DND-41 (cell line): Measurements from ENCODE around the gene ATP1B1.
A peak's percentile ranks its signal among the peaks of the same experiment; 100 is the strongest.

Experiments used
- ATAC-seq: fragments of 200-7000 bp; cut with Tn5 transposase; 3 replicates; pipeline ENCODE4 v1.9.1; 2021; ENCODE audit warnings: low read depth; ENCODE audit not compliant: insufficient read depth
- DNase-seq: peaks from one replicate; pipeline ENCODE4 v3.0.0-alpha.2; 2020
- H2AFZ ChIP-seq: 2 replicates; pipeline ENCODE4 v1.6.0; 2012; ENCODE audit warnings: low read depth, low read length
- H3K27ac ChIP-seq: 2 replicates; pipeline ENCODE4 v1.5.1; 2012; ENCODE audit warnings: low read length, inconsistent platforms
- H3K27me3 ChIP-seq: fragments of 200-600 bp; sonication (generic); 2 replicates; pipeline ENCODE4 v1.6.0; 2012; ENCODE audit warnings: low read length, mild to moderate bottlenecking, inconsistent platforms; ENCODE audit not compliant: insufficient read depth, poor library complexity
- H3K36me3 ChIP-seq: 2 replicates; pipeline ENCODE4 v1.5.1; 2012; ENCODE audit warnings: low read length, inconsistent platforms; ENCODE audit not compliant: insufficient read depth
- H3K4me1 ChIP-seq: 2 replicates; pipeline ENCODE4 v1.5.1; 2012; ENCODE audit warnings: mild to moderate bottlenecking, low read length; ENCODE audit not compliant: insufficient read depth
- H3K4me2 ChIP-seq: 2 replicates; pipeline ENCODE4 v1.6.0; 2012; ENCODE audit warnings: mild to moderate bottlenecking, moderate library complexity, low read length, inconsistent platforms; ENCODE audit not compliant: insufficient read depth
- H3K4me3 ChIP-seq, 2 experiments: fragments of 200-600 bp in 1 of 2; shearing (Covaris generic) in 1 of 2; 2 replicates each; pipeline ENCODE4 v1.5.1; 2012 to 2016; ENCODE audit warnings: inconsistent platforms in 2 of 2, low read length in 2 of 2, mild to moderate bottlenecking in 2 of 2, low read depth in 1 of 2, moderate library complexity in 1 of 2
- H3K79me2 ChIP-seq: 2 replicates; pipeline ENCODE4 v1.6.0; 2012; ENCODE audit warnings: low read length, inconsistent platforms; ENCODE audit not compliant: insufficient read depth
- H3K9ac ChIP-seq: 2 replicates; pipeline ENCODE4 v1.6.0; 2012; ENCODE audit warnings: low read depth, mild to moderate bottlenecking, inconsistent platforms, low read length, moderate library complexity
- H3K9me3 ChIP-seq: 2 replicates; pipeline ENCODE4 v1.5.1; 2012; ENCODE audit warnings: low read length, moderate library complexity, mild to moderate bottlenecking, inconsistent platforms; ENCODE audit not compliant: insufficient read depth, severe bottlenecking
- H4K20me1 ChIP-seq: 2 replicates; pipeline ENCODE4 v1.6.0; 2012; ENCODE audit warnings: low read length; ENCODE audit not compliant: insufficient read depth
- EZH2 ChIP-seq: IDR thresholded peaks from 3 replicates; pipeline ENCODE4 v1.6.1; 2012; ENCODE audit warnings: borderline replicate concordance, low read depth, mild to moderate bottlenecking, moderate library complexity, low read length, inconsistent platforms; ENCODE audit not compliant: severe bottlenecking
- TF ChIP-seq, protein P1 (sequence below): IDR thresholded peaks from 2 replicates; pipeline ENCODE4 v1.5.1; 2012; ENCODE audit warnings: borderline replicate concordance, low read length, moderate library complexity, mild to moderate bottlenecking; ENCODE audit not compliant: poor library complexity, severe bottlenecking; ENCODE audit errors: extremely low read depth

Gene ATP1B1

DNA sequence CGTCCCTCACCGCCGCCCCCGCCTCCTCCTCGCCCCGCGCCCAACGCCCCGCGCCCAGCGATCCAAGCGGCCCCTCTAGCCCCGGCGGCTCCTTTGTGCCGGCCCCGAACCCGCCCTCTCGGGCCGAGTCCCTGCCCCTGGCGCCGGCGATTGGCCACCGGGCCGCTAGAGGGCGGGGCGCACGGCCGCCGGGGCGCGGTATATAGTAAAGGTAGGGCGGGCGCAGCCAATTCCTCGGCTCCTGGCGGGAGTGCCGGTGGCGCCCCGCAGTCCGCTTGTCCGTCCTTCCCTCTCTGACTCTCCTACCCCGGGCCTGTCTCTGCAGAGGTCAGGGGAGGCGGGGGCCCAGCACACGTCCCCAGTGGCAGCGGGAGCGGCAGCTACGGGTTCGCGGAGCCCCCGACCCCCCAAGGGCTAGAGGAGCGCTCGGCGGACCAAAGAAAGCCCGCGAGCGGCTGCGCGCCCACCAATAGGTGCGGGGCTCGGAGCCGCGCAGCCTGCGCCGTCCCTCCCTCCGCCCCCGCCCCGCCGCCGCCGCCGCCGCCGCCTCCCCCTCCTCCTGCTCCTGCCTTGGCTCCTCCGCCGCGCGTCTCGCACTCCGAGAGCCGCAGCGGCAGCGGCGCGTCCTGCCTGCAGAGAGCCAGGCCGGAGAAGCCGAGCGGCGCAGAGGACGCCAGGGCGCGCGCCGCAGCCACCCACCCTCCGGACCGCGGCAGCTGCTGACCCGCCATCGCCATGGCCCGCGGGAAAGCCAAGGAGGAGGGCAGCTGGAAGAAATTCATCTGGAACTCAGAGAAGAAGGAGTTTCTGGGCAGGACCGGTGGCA is at the start of gene ATP1B1:
Gene ATP1B1, plus strand, starts transcription at position 596 of the 826 bp plus-strand sequence. Its CDS starts 140 bp downstream, at position 736.
- ATAC-seq (peak; percentile 88), DNase-seq (peak; percentile 84)
- no peaks in the 10 kb centered on the region for H3K9me3 ChIP-seq
- H3K79me2 ChIP-seq, result peaks cover 15% of the 10 kb centered on the region
- H4K20me1 ChIP-seq, result no peaks in the 10 kb centered on the region
- H3K27me3 ChIP-seq, result peaks cover 29% of the 10 kb centered on the region
- TF ChIP-seq, protein P1, sequence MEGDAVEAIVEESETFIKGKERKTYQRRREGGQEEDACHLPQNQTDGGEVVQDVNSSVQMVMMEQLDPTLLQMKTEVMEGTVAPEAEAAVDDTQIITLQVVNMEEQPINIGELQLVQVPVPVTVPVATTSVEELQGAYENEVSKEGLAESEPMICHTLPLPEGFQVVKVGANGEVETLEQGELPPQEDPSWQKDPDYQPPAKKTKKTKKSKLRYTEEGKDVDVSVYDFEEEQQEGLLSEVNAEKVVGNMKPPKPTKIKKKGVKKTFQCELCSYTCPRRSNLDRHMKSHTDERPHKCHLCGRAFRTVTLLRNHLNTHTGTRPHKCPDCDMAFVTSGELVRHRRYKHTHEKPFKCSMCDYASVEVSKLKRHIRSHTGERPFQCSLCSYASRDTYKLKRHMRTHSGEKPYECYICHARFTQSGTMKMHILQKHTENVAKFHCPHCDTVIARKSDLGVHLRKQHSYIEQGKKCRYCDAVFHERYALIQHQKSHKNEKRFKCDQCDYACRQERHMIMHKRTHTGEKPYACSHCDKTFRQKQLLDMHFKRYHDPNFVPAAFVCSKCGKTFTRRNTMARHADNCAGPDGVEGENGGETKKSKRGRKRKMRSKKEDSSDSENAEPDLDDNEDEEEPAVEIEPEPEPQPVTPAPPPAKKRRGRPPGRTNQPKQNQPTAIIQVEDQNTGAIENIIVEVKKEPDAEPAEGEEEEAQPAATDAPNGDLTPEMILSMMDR, result peak; percentile 42
- TF ChIP-seq EZH2, result no peak
- H3K4me1 ChIP-seq, result peaks cover 47% of the 10 kb centered on the region
- H3K36me3 ChIP-seq, result no peaks in the 10 kb centered on the region
- H3K27ac ChIP-seq, result peak within 1 kb of the TSS; percentile 73
- H3K4me3 ChIP-seq, result peak within 1 kb of the TSS; percentile 62 to 76
- peak within 1 kb of the TSS; percentile 84 for H2AFZ ChIP-seq
- peak within 1 kb of the TSS; percentile 84 for H3K4me2 ChIP-seq
- H3K9ac ChIP-seq, result peak within 1 kb of the TSS; percentile 79

DNA sequence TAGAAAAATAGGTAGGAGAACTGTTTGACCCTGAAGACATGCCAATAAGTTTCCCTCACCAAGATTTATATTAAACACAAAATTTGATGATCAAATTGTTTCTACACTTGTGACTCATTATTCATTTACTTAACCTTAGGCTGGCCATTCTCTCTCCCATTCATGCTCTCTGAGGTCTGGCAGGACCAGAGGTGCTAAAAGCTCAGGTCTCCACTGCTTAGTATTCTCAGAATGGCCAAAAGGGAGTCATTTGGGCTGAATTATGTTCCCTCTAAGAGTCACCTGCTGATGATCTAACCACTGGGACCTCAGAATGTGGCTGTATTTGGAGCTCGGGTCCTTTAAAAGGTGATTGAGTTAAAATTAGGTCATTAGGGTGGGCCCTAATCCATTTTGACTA is 47.1 kb upstream of the ATP1B1 start:
- Histone ChIP-seq H3K27ac (no peak overlapping the region), H3K4me1 (no peaks in the 10 kb centered on the region), H2AFZ (no peak overlapping the region), H3K27me3 (no peaks in the 10 kb centered on the region), H3K36me3 (no peaks in the 10 kb centered on the region), H3K9me3 (no peaks in the 10 kb centered on the region), H3K9ac (no peak overlapping the region), H4K20me1 (no peaks in the 10 kb centered on the region), H3K4me3 (no peak overlapping the region), H3K4me2 (no peak overlapping the region), H3K79me2 (no peaks in the 10 kb centered on the region)
- no peak for ATAC-seq
- TF ChIP-seq, protein P1, result no peak
- TF ChIP-seq EZH2, result no peak
- no peak for DNase-seq

DNA sequence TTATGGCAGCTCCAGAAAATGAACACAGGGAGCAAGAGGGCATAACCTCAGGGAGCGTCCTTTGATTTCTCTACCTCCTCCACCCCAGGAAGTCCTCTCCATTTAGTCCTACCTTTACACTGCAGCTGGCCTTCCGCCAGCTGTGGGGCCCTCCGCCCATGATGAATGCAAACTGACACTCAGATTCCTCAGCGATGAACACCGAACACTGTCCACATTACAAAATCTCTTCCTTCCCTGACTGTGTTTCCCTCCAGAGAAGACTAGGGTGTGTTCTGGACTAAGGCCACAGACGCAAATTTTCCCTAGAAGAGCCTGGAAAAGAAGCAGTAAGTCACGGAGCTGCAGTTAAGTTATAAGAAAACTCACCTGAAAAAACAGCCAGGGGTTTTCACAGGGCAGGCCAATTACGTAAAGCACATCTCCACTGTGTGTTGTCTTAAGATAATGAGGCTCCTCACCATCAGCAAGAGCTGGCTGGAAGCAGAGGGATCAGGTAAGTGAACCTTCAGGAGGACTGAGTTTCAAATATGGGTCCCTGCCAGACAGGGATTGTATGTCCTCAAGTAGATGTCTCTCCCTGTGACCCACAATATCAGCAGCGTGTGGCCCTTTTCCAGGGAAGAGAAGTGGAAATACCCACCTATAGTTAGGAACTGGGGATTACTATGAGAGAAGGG is 46.3 kb upstream of the ATP1B1 start:
- Histone ChIP-seq H3K4me2 (no peak overlapping the region), H3K36me3 (no peaks in the 10 kb centered on the region), H4K20me1 (no peaks in the 10 kb centered on the region), H3K4me3 (no peak overlapping the region), H3K9me3 (no peaks in the 10 kb centered on the region), H3K27me3 (no peaks in the 10 kb centered on the region), H3K79me2 (no peaks in the 10 kb centered on the region), H3K9ac (no peak overlapping the region), H3K4me1 (no peaks in the 10 kb centered on the region), H2AFZ (no peak overlapping the region), H3K27ac (no peak overlapping the region)
- no peak for ATAC-seq
- no peak for TF ChIP-seq EZH2
- TF ChIP-seq, protein P1, result no peak
- DNase-seq, result no peak
